NOMO-1 (cell line): ENCODE data around the gene TIGIT.
A peak's percentile ranks its signal among the peaks of the same experiment; 100 is the strongest.
"Not testable (repeated sequence)": the region's sequence is repeated elsewhere in the genome, so short reads cannot be mapped to it uniquely, and the experiment has no call there.

Experiments used
- DNase-seq, 2 experiments: peaks; one replicate each; lab custom pipeline; 2025; ENCODE audit not compliant: unreplicated experiment in 2 of 2; lab: John Stamatoyannopoulos, UW

The TIGIT gene

DNA sequence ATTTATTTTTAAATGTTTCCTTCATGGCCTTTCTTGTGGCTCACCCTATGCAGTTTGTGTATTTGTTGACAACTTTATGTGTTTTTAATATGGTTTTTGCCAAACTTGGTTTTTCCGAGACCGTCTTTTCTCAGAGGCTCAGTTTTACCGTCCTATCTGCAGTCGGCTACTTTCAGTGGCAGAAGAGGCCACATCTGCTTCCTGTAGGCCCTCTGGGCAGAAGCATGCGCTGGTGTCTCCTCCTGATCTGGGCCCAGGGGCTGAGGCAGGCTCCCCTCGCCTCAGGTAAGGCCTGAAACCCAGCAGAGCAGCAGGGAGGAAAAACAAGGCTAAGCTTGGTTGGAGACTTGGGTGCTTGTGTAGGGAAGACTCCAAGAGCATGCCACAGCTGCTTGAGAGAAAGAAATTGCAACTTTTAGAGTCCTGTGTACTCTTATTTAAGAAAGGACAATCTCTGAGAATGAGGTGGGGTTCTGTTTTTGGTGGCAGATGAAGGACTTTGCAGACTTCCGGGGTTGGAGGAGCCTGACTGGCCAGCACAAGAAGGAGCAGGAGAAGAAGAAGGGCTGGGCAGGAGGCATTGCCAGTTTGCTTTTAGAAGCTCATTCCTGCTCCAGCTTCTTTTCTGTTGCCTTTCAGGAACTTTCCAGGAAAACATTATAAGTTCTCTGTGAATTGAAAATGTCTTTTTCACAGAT is at the start of gene TIGIT:
TSS of gene TIGIT (plus strand) at position 191 of the 698 bp plus-strand sequence. CDS start at position 225, 34 bp downstream.
- no peak for DNase-seq

GRCh38 chr3:114252954-114253353 is 40.9 kb upstream of the TIGIT start:
- no peak for DNase-seq

- no peak for DNase-seq
Observed at GRCh38 chr3:114253505-114253904, 40.3 kb upstream of the TIGIT start.

- DNase-seq: no peak
Observed at GRCh38 chr3:114259566-114259965, 34.3 kb upstream of the TIGIT start.

DNA sequence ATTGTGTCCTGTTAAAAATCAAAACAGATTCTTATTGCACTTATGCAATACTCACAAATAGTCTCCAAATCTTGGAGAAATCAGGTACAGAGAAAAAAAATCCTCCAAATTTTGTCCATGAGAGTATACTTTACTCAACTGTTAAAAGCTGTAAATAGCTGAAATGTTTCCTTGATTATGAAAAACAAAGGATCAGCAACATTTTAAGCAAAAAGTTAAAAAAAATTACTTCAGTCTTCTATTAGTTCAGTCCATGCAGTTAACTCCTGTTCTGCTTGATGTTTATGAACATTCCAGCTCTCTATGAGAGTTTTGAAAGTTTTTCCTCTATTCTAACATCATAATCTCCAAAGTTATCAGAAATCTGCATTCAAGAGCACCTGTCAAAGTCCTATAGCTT is 33.7 kb upstream of the TIGIT start:
- DNase-seq: no peak

GRCh38 chr3:114270019-114270418 is 23.8 kb upstream of the TIGIT start:
- DNase-seq: no peak

GRCh38 chr3:114272271-114272670 is 21.6 kb upstream of the TIGIT start:
- no peak for DNase-seq

- DNase-seq: no peak
Observed at GRCh38 chr3:114274929-114275328, 18.9 kb upstream of the TIGIT start.

DNA sequence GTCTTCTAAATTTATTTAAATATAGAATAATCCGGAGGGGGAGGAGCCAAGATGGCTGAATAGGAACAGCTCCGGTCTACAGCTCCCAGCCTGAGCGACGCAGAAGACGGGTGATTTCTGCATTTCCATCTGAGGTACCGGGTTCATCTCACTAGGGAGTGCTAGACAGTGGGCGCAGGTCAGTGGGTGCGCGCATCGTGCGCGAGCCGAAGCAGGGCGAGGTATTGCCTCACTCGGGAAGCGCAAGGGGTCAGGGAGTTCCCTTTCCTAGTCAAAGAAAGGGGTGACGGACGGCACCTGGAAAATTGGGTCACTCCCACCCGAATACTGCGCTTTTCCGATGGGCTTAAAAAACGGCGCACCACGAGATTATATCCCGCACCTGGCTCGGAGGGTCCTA is 17.0 kb upstream of the TIGIT start:
- not testable (repeated sequence) for DNase-seq

DNA sequence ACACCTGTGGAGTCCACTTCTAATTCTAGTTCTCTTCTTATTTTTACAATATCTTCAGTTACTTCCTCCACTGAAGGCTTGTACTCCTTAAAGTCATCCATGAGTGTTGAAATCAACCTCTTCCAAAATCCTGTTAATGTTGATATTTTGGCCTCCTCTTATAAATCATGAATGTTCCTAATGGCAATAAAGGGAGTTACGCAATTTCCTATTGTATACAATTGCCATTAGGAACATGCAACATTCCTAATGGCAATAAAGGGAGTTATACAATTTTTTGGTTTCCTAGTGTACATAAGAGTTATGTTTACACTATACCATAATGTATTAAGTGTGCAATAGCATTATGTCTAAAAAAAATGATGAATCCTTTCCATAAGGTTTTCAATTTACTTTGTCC is 9.2 kb upstream of the TIGIT start:
- no peak for DNase-seq

DNA sequence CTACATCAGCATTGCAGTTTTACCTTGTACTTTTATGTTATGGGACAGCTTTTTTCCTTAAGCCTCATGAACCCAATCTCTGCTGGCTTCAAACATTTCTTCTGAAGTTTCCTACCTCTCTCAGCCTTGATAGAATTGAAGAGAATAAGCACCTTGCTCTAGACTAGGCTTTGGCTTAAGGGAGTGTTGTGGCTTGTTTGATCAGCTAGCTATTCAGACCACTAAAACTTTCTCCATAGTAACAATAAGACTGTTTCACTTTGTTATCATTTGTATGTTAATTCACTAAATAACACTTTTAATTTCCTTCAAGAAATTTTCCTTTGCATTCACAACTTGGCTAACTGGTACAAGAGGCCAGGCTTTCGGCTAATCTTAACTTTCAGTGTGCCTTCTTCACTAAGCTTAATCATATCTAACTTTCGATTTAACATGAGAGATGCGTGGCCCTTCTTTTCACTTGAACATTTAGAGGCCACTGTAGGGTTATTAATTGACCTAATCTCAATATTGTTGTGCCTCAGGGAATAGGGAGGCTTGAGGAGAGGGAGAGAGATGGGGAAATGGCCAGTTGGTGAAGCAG is 8.1 kb upstream of the TIGIT start:
- no peak for DNase-seq

DNA sequence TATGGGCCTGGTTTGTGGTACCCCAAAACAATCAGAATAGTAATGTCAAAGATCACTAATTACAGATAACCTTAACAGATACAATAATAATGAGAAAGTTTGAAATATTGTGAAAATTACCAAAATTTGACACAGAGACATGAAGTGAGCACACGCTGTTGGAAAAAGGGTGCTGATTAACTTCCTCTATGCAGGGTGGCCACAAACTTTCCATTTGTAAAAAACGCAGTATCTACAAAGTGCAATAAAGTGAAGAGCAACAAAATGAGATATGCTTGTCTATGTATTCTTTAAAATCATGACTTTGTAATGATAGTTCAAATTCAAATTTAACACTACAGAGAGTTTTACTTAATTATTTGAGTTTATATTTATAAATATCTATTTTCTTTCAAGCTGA is 7.6 kb upstream of the TIGIT start:
- no peak for DNase-seq

DNA sequence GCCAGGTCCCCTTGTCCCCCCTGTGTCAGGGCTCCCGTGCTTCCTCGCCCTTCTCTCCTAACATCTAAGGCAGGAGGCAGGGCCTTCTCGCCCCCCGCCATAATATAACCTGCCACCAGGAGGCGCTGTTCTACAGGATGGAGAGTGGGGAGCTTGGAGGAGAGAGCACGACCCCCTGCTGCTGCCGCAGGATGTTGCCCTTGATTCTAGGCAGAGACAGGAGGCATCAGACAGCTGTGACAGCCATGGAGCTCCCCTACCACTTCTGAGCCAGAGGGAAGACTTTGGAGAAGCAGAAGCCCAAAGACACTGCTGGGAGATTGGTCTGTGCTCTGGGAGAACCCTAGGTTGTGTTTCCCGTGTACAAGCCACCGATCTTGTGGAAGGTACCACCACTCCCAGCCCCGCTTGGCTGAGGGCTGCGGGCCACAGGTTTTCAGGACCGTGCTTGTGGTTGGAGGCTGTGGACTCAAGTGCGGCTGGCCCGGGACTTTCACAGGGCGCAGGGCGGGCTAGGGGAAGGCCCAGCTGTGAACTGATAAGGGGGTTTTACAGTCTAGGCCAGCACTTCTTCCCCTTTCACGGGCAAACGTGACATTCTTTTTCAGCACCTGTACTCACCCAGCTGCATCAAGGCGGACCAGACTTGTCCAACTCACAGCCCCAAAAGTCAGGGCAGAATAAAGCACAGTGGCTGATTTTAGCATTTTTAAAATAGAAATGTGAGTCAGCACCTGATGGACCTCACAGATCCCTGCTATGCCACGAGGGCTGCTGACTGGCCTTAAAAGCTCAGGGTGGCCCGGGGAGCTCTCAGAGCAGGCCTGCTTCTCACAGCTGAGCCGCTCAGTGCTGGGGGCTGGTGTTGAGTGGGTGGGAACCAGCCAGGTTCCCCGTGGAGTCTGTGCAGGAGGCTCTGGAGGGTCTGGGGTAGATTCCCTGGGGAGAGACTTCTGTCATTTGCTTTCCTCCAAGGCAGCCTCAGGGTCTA is 2.6 kb upstream of the TIGIT start:
- DNase-seq: peak; percentile 22 to 48

DNA sequence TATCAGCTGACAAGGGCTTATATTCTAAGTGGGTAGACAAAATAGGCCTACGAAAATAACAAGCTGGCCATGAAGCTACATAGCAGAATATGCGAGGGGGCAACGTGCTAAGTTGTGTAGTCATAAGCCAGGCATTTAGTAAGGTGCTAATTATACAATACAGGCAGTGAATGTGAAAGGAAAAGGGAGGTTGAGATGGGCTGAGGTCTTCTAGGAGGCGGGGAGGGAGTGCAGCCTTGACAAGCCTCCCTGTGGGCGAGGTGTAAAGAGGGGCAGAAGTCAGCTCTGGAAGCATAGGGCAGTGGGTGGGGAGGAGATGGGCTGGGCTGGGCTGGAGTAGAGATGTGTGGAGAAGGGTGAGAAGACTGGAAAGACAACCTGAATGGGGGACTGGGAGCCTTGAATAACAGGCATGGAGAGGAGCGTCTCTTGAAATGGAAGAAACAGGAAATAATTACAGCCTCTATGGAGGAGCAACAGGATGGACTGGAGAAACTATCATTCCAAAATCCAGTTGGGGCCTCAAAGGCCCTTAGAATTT is 1.2 kb downstream of the TIGIT start:
- no peak for DNase-seq

GRCh38 chr3:114295946-114296345 is 2.1 kb downstream of the TIGIT start:
- no peak for DNase-seq

DNA sequence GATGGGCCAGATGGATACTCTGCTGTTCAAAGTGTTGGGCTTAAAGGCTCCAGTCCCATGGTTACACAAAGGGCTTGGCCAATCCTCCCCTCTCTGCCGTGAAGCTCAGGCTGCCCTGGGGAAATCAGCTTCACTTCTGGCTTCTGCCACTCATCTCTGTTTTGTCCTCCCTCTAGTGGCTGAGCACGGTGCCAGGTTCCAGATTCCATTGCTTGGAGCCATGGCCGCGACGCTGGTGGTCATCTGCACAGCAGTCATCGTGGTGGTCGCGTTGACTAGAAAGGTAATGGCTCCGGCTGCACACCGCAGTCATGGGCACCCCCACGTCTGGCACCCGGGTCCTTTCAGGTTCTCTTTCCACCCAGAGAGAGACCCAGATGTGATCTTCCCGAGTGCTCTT is 5.6 kb downstream of the TIGIT start:
- DNase-seq: no peak

DNA sequence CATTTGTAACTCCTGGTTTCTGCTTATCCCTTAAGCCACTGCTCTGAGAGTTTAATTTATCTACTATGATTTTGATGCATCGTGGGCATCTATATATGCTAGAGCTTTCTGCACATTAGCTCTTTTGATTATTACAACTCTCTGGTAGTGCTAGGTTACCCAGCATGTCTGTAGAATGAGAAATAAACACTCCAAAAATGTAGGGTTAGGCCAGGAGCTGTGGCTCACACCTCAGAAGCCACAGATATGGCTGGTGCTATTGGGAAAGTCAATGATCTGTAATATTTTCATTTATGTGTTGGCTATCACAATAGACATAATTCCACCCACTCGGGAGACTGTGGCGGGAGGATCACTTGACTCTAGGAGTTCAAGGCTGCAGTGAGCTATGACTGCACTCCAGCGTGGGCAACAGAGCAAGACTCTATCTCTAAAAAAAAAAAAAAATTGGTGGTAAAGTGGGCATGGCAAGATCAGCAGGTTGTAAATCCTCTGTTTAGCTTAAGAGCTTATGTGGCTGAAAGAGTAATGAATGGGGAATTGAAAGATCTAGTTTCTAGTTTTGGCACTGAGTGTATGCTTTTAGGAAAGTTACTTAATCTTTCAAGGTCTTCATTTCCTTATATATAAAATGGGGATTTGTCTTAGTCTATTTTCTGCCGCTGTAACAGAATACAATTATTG is 6.3 kb downstream of the TIGIT start:
- DNase-seq: no peak

- DNase-seq: no peak
Observed at GRCh38 chr3:114307222-114307830, 13.5 kb downstream of the TIGIT start.

DNA sequence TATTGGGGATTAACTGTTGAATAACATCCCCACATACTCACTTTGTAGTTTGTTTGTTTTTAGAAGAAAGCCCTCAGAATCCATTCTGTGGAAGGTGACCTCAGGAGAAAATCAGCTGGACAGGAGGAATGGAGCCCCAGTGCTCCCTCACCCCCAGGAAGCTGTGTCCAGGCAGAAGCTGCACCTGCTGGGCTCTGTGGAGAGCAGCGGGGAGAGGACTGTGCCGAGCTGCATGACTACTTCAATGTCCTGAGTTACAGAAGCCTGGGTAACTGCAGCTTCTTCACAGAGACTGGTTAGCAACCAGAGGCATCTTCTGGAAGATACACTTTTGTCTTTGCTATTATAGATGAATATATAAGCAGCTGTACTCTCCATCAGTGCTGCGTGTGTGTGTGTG is 14.0 kb downstream of the TIGIT start:
- DNase-seq: no peak

DNA sequence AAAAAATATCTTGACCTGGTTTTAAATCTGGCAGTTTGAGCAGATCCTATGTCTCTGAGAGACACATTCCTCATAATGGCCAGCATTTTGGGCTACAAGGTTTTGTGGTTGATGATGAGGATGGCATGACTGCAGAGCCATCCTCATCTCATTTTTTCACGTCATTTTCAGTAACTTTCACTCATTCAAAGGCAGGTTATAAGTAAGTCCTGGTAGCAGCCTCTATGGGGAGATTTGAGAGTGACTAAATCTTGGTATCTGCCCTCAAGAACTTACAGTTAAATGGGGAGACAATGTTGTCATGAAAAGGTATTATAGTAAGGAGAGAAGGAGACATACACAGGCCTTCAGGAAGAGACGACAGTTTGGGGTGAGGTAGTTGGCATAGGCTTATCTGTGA is 14.5 kb downstream of the TIGIT start:
- no peak for DNase-seq
